ENCODE measurements around the gene CACNA2D3.

- TF ChIP-seq POLR2A (IDR thresholded peaks at IDR 0.05), result no peak
- TF ChIP-seq, protein P1, sequence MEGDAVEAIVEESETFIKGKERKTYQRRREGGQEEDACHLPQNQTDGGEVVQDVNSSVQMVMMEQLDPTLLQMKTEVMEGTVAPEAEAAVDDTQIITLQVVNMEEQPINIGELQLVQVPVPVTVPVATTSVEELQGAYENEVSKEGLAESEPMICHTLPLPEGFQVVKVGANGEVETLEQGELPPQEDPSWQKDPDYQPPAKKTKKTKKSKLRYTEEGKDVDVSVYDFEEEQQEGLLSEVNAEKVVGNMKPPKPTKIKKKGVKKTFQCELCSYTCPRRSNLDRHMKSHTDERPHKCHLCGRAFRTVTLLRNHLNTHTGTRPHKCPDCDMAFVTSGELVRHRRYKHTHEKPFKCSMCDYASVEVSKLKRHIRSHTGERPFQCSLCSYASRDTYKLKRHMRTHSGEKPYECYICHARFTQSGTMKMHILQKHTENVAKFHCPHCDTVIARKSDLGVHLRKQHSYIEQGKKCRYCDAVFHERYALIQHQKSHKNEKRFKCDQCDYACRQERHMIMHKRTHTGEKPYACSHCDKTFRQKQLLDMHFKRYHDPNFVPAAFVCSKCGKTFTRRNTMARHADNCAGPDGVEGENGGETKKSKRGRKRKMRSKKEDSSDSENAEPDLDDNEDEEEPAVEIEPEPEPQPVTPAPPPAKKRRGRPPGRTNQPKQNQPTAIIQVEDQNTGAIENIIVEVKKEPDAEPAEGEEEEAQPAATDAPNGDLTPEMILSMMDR (IDR thresholded peaks at IDR 0.05), result no peak
Observed at GRCh38 chr3:54083921-54084320, 38.4 kb upstream of the CACNA2D3 start.

Measured in upper lobe of left lung (tissue), 4 donors.